GM23248 (cell line): Measurements from ENCODE around the gene IPO9.

Experiments used
- EZH2 ChIP-seq: fragments of 200-600 bp; sonication (generic); IDR thresholded peaks from 2 replicates; pipeline ENCODE4 v1.6.1; 2018; ENCODE audit warnings: antibody characterized with exemption, mild to moderate bottlenecking; ENCODE audit not compliant: insufficient read depth, poor library complexity, severe bottlenecking
- EZH2phosphoT487 ChIP-seq: fragments of 200-600 bp; sonication (generic); IDR thresholded peaks from 2 replicates; pipeline ENCODE4 v1.6.1; 2018; ENCODE audit warnings: antibody characterized with exemption, moderate library complexity, mild to moderate bottlenecking, low read depth; ENCODE audit not compliant: insufficient read depth

DNA sequence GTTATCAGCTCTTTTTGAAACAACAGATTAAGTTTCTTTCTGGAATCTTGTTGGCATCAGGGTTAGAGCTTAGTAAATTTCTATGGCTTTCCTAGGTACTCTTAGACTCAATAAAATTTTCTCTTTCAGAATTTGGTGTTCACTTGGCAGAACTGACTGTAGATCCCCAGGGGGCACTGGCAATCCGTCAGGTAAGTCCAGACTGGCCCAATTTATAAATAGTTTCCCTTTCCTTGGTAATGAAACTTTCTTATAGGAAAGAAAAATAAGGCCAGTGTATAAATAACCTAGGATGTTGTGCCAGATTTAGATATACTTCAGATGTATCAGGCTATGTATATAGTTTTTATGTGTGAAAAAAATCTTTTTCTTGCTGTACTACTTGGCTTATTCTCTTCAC lies 18.2 kb downstream of the IPO9 start:
- no peak for TF ChIP-seq EZH2
- TF ChIP-seq EZH2phosphoT487: no peak
